ENCODE measurements around the gene LMX1A.

The LMX1A gene

DNA sequence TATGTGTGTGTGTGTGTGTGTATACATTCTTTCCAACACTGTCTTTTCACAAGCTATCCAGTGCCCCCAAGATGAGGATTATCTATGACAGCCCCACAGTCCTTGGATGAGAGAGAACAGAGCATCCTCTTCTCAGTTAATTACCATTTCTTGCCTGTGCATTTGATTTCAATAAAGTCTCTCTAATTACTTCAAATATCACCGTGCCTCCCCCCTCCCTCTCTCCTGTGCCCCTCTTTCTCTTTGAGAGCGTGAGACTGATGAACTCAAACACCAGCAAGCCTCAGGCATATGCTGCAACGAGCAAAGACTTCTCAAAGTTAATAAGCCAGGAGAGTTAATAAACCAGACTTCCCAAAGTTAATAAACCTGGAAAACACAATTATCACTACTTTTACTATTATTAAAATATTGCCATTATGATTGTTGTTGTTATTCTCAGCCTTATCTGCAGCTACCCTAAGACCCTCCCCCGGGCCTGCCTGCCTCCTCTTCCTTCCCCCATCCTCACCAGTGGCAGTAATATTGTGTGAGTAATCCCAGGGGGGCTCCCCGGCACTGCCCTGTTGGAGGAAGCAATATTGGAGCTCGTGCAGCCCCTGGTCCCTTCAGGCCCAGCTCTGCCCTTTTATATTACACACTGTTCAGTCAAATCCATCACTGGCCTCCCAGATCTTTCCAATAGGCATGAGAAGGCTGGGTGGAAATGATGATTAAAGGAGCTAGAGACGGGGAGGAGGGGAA is 30.9 kb downstream of the LMX1A start:
- no peak overlapping the region for H3K4me3 ChIP-seq (ENCODE audit: low read depth, low read length)
- no peak for DNase-seq (ENCODE audit: low read depth, low spot score)
- TF ChIP-seq, protein P1, sequence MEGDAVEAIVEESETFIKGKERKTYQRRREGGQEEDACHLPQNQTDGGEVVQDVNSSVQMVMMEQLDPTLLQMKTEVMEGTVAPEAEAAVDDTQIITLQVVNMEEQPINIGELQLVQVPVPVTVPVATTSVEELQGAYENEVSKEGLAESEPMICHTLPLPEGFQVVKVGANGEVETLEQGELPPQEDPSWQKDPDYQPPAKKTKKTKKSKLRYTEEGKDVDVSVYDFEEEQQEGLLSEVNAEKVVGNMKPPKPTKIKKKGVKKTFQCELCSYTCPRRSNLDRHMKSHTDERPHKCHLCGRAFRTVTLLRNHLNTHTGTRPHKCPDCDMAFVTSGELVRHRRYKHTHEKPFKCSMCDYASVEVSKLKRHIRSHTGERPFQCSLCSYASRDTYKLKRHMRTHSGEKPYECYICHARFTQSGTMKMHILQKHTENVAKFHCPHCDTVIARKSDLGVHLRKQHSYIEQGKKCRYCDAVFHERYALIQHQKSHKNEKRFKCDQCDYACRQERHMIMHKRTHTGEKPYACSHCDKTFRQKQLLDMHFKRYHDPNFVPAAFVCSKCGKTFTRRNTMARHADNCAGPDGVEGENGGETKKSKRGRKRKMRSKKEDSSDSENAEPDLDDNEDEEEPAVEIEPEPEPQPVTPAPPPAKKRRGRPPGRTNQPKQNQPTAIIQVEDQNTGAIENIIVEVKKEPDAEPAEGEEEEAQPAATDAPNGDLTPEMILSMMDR (IDR thresholded peaks at IDR 0.05; ENCODE audit: insufficient read depth, low read length, missing control alignments), result no peak
- POLR2A ChIA-PET, result no interaction called here
- CTCF ChIA-PET, result no interaction called here

DNA sequence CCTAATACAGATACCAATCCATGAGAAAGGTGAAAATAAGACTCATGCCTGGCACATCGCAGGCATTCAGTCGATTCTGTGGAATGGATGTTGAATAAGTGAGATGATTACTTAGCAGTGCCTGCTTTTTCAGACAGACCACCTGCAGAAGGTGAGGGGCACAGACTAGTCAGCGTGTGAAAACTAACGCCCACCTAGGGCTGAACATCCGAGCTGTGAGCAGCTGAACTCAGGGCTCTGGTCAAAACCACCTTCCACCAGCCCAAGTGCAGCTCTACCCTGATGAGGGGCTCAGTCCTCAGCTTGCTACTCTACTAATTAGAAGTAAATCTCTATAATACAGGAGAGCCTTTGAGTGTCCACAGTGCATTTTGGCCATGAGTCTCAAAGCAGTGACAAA is 32.5 kb downstream of the LMX1A start:
- ChIA-PET POLR2A (no interaction called here), CTCF (no interaction called here)
- TF ChIP-seq, protein P1 (IDR thresholded peaks at IDR 0.05; ENCODE audit: insufficient read depth, low read length, missing control alignments), result no peak
- no peak overlapping the region for H3K4me3 ChIP-seq (ENCODE audit: low read depth, low read length)
- DNase-seq (ENCODE audit: low read depth, low spot score), result no peak

DNA sequence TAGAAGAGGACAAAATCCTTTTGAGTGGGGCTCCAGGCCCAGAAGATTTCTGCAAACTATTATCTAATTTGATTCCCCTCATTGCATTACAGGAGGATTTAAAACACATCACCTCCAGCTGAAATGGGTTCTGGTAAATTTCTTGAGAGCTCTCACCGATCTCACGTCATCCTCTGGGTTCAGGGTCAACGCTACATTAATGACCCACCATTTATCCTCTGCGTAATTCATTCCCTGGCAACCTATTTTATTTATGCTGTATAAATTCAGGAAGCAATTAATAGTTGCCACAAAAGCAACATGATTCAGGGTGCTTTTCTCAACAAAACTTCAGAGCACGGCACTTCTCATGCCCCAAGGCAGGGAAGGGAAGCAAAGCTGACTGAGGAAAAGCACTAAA is 38.9 kb downstream of the LMX1A start:
- POLR2A ChIA-PET, result no interaction called here
- CTCF ChIA-PET, result no interaction called here
- DNase-seq (ENCODE audit: low read depth, low spot score), result no peak

DNA sequence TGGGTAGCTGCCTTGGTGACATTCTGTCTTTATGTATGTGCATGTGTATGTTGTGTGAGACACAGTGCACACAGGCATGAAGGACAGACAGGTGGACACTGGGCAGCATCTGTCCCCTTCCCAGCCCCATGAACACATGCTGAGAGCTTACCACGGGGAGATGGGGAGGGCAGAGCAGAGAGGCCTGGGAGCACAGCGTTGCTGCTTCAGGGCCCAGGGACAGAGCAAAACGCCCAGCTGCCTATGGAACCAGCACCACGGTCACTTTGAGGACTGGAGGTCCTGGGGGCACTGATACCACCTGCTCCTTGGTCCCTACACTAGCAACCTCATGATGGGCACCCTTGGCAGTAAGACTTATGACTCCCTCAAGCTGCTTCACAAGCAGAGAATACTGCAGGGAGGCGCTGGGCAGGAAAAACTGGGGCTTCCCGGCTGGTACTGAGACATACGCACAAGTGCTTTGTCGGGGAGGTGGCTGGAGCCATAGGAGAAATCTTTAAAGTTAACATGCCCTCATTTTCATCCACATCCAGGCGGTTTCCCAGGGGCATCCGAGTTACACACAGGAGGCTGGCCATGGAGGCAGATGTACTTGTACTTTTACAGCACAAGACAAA is 40.3 kb downstream of the LMX1A start:
- ChIA-PET CTCF (no interaction called here), POLR2A (no interaction called here)
- no peak for DNase-seq (ENCODE audit: low read depth, low spot score)
- no peak overlapping the region for H3K4me3 ChIP-seq (ENCODE audit: low read depth, low read length)
- TF ChIP-seq, protein P1 (IDR thresholded peaks at IDR 0.05; ENCODE audit: insufficient read depth, low read length, missing control alignments), result no peak

More for the DNA sequence above, 38.9 kb downstream of the LMX1A start:
- H3K4me3 ChIP-seq (ENCODE audit: low read depth, low read length), result no peak overlapping the region
- TF ChIP-seq, protein P1 (IDR thresholded peaks at IDR 0.05; ENCODE audit: insufficient read depth, low read length, missing control alignments), result no peak

DNA sequence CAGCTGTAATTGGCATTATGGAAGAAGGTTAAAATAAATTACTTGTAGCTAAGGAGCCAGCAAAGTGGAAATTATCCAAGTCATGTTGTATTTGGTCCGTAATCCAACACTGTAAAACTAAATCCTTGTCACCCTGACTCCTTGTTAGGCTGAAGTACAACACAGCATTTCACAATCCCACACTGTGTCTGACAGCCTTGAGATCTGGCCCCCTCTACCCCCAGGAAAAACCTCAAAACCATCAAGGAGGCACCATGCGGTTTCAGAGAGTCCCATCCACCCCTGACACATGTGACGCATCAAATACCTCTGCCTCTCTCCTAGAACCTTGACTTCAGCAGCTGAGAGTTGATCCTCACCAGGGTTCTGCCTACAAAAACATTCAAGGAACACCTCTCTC is 41.0 kb downstream of the LMX1A start:
- ChIA-PET POLR2A (no interaction called here), CTCF (no interaction called here)
- H3K4me3 ChIP-seq (ENCODE audit: low read depth, low read length), result no peak overlapping the region
- no peak for DNase-seq (ENCODE audit: low read depth, low spot score)
- TF ChIP-seq, protein P1 (IDR thresholded peaks at IDR 0.05; ENCODE audit: insufficient read depth, low read length, missing control alignments), result no peak

DNA sequence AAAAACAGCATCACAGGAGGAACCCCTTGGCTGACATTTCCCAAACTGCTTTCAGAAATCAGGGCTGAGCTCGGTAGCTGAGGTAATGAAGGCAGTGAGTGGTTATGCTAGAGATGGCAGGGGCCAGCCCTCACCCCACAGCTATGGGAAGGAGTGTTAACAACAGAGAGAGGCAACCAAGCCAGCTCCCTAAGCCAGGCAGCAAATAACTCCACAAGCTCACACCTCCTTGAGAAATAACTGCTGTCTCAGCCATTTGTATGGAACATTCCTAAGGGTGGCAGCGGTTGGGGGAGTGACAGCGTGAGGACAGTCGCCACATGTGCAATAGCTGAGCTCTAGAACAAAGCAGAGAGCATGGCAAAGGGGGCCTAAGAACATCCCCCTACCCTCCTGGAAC is 42.6 kb downstream of the LMX1A start:
- no peak overlapping the region for H3K4me3 ChIP-seq (ENCODE audit: low read depth, low read length)
- TF ChIP-seq, protein P1 (IDR thresholded peaks at IDR 0.05; ENCODE audit: insufficient read depth, low read length, missing control alignments), result no peak
- ChIA-PET POLR2A (no interaction called here), CTCF (no interaction called here)
- no peak for DNase-seq (ENCODE audit: low read depth, low spot score)
